ENCODE results near the gene DELE1.

GRCh38 chr5:141933151-141933550 lies 9.5 kb downstream of the DELE1 start:
- TF ChIP-seq CTCF (conservative IDR thresholded peaks at IDR 0.05 in 1 of 2, IDR thresholded peaks at IDR 0.05 in 1 of 2; ENCODE audit: low read depth in 1 of 2, low read length in 2 of 2) (no peak), EZH2 (IDR thresholded peaks at IDR 0.05; ENCODE audit: low read length, missing control alignments) (no peak)

Measured in fibroblast of lung (primary cell).